ENCODE data around the gene LTBP2.

Gene LTBP2

GRCh38 chr14:74528406-74528805, 83.6 kb downstream of the LTBP2 start:
- DNase-seq (ENCODE audit: low read depth in 3 of 3): no peak

GRCh38 chr14:74527736-74528280, 84.2 kb downstream of the LTBP2 start:
- no peak for DNase-seq (ENCODE audit: low read depth in 3 of 3)

- no peak for DNase-seq (ENCODE audit: low read depth in 3 of 3)
Observed at GRCh38 chr14:74526854-74527585, 85.0 kb downstream of the LTBP2 start.

- no peak for DNase-seq (ENCODE audit: low read depth in 3 of 3)
Observed at GRCh38 chr14:74525361-74525851, 86.6 kb downstream of the LTBP2 start.

- DNase-seq (ENCODE audit: low read depth in 3 of 3): no peak
Observed at GRCh38 chr14:74524812-74525135, 87.3 kb downstream of the LTBP2 start.

GRCh38 chr14:74524076-74524811, 87.8 kb downstream of the LTBP2 start:
- DNase-seq (ENCODE audit: low read depth in 3 of 3): no peak

DNA sequence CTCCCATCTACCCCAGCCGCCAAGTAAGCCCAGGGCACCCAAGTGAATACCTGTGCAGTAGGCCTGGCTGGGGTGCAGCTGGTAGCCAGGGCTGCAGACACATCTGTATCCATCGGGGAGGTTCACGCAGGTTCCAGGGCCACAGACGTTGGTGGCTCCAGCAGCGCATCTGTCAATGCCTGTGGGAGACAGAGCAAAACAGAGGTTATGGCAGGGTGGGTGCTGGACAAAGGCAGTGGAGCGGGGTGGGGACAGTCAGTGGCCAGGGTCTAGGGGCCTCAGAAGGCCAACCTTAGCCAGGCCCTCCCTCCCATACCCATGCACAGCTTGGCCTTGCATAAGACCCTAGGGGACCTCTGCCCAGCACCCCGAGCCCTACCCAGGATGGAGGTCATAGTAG, 89.3 kb downstream of the LTBP2 start:
- DNase-seq (ENCODE audit: low read depth in 3 of 3): no peak

- DNase-seq (ENCODE audit: low read depth in 3 of 3): no peak
Observed at GRCh38 chr14:74521756-74522155, 90.3 kb downstream of the LTBP2 start.

- DNase-seq (ENCODE audit: low read depth in 3 of 3): no peak
Observed at GRCh38 chr14:74519316-74520074, 92.5 kb downstream of the LTBP2 start.

DNA sequence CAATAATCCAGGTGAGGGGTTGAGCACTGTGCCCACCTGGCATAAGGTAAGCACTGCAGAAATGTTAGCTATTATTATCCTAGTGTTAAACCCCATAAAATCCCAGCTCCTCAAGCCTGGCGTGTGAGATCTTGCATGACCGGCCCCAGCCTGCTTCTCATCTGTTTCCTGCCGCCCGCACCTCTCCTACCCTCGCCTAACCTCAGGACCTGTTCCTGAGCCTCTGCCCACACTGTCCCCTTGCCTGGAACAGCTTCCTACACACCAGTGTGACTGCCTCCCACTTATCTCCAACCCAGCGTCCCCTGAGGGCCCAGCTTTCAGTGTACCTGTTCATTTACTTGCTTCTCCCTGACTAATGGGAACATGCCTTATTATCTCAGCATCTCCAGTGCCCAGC, 93.8 kb downstream of the LTBP2 start:
- DNase-seq (ENCODE audit: low read depth in 3 of 3): no peak

GRCh38 chr14:74517731-74518130, 94.3 kb downstream of the LTBP2 start:
- DNase-seq (ENCODE audit: low read depth in 3 of 3): no peak

- no peak for DNase-seq (ENCODE audit: low read depth in 3 of 3)
Observed at GRCh38 chr14:74516451-74517160, 95.4 kb downstream of the LTBP2 start.

DNA sequence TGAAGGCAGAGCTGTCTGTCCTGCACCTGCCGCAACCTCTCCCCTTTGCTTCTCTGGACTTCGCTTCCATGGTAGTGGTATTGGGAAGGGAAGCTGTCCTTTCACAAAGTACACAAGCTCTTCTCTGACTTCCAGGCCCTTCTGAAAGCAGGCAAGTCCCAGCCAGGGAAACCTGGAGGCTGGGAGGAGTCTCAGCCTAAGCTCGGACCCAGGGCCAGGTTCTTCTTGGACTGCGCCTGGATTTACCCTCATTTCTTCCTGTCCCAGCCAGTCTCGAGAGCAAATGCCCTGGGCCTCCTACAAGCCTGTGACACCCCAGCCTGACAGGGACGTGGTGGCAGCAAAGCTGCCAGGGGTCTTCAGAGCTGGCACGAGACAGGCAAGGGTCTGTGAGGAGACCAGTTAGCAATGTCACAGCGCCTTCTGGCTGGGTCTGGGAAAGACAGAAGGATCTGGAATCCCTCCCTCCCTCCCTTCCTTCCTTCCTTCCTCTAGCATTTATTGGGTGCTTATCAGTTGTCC, 96.1 kb downstream of the LTBP2 start:
- DNase-seq (ENCODE audit: low read depth in 3 of 3): no peak

DNA sequence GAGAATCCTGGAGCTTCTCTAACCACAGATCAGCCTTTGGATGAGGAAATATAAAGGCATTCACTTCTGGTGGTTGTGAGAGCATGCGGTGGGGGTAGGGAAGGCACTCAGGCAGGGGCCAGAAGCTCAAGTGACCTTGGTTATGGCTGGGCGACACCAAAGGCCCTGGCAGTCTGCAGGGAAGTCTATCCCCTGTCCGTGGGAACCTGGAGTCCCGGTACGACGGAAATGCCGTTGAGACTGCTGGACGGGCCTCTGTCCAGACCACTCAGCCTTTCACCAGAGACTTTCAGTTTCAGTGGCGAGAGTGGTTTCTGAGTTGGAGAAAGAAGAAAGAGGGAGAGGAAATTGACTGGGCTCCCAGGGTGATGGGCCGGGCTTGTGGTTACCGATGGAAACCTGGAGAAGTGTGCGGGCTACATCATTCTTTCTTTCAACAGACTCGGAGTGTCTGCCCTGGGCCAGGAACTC, 97.5 kb downstream of the LTBP2 start:
- no peak for DNase-seq (ENCODE audit: low read depth in 3 of 3)

- no peak for DNase-seq (ENCODE audit: low read depth in 3 of 3)
Observed at GRCh38 chr14:74511966-74512830, 99.8 kb downstream of the LTBP2 start.

GRCh38 chr14:74510959-74511409, 101.1 kb downstream of the LTBP2 start:
- no peak for DNase-seq (ENCODE audit: low read depth in 3 of 3)

- no peak for DNase-seq (ENCODE audit: low read depth in 3 of 3)
Observed at GRCh38 chr14:74510223-74510931, 101.7 kb downstream of the LTBP2 start.

GRCh38 chr14:74509587-74510222, 102.3 kb downstream of the LTBP2 start:
- DNase-seq (ENCODE audit: low read depth in 3 of 3): no peak

- DNase-seq (ENCODE audit: low read depth in 3 of 3): no peak
Observed at GRCh38 chr14:74508844-74509428, 103.1 kb downstream of the LTBP2 start.
